NCI-H774 (cell line): ENCODE measurements around the gene HES2.
A peak's percentile ranks its signal among the peaks of the same experiment; 100 is the strongest.
"Not testable (repeated sequence)": the region's sequence is repeated elsewhere in the genome, so short reads cannot be mapped to it uniquely, and the experiment has no call there.

Experiments
- DNase-seq: peaks from one replicate; lab custom pipeline; 2025; lab: John Stamatoyannopoulos, UW

The HES2 gene

GRCh38 chr1:6454856-6455751 lies 35.4 kb upstream of the HES2 start:
- DNase-seq, result no peak

- not testable (repeated sequence) for DNase-seq
Measured at GRCh38 chr1:6453895-6454855, 34.5 kb upstream of the HES2 start.

GRCh38 chr1:6450943-6451373 lies 31.2 kb upstream of the HES2 start:
- DNase-seq, result no peak

- not testable (repeated sequence) for DNase-seq
Measured at GRCh38 chr1:6450486-6450885, 30.8 kb upstream of the HES2 start.

- DNase-seq, result no peak
Measured at GRCh38 chr1:6450005-6450450, 30.3 kb upstream of the HES2 start.

GRCh38 chr1:6448749-6449631 lies 29.3 kb upstream of the HES2 start:
- DNase-seq, result no peak

GRCh38 chr1:6447818-6448748 lies 28.4 kb upstream of the HES2 start:
- DNase-seq, result peak; percentile 50

- no peak for DNase-seq
Measured at GRCh38 chr1:6447016-6447817, 27.5 kb upstream of the HES2 start.

GRCh38 chr1:6446665-6447015 lies 26.9 kb upstream of the HES2 start:
- DNase-seq, result no peak

GRCh38 chr1:6445929-6446328 lies 26.2 kb upstream of the HES2 start:
- not testable (repeated sequence) for DNase-seq

- DNase-seq, result no peak
Measured at GRCh38 chr1:6445062-6445763, 25.5 kb upstream of the HES2 start.

- no peak for DNase-seq
Measured at GRCh38 chr1:6444377-6444776, 24.7 kb upstream of the HES2 start.

- DNase-seq, result no peak
Measured at GRCh38 chr1:6443339-6444115, 23.8 kb upstream of the HES2 start.

GRCh38 chr1:6441586-6441985 lies 21.9 kb upstream of the HES2 start:
- no peak for DNase-seq

- DNase-seq, result peak; percentile 44
Measured at GRCh38 chr1:6440198-6441126, 20.7 kb upstream of the HES2 start.

- DNase-seq, result no peak
Measured at GRCh38 chr1:6438047-6438525, 18.4 kb upstream of the HES2 start.
